ENCODE results near the gene LCE1C.

The LCE1C gene, protein sequence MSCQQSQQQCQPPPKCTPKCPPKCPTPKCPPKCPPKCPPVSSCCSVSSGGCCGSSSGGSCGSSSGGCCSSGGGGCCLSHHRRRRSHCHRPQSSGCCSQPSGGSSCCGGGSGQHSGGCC

DNA sequence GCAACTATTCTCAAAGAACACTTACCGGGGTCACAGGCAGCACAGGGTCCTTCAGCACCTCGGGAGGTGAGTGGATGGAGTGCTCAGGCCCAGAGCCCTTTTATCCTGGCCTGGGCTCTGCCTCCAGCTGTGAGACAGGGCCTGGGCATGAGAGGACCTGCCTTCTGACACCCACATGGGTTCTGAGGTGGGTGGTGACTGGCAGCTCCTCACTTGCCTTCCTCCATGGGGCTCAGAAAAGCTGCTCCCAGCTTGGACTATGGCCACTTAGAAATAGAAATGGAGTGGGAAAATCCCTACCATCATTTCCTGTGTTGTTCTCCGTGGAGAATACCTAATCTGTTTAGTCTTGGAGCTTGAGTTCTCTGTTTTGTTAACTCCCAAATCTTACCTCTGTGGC, at the start of gene LCE1C:
TSS of gene LCE1C (minus strand) at position 76 of the 400 bp plus-strand sequence. CDS start 1,173 bp downstream, outside the sequence.
- no peak for DNase-seq

DNA sequence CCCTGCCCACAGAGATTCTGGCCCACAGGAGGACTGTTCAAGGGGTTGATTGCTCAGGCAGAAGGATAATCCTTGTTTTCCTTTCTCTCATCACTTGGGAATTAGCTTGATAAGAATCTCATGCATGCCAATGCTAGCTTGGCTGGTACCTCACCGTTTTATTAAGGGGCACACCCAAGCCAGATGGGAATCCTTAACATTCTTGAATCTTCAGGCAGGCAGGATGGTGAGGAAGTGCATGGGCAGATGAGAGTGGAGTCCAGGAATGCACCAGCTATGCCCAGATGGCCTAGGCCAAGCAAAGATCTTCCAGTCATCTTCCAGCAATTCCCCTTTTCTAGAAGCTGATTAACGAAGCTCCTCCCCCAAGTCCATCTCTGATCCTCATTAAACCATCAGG, 49.2 kb upstream of the LCE1C start:
- no peak for DNase-seq

DNA sequence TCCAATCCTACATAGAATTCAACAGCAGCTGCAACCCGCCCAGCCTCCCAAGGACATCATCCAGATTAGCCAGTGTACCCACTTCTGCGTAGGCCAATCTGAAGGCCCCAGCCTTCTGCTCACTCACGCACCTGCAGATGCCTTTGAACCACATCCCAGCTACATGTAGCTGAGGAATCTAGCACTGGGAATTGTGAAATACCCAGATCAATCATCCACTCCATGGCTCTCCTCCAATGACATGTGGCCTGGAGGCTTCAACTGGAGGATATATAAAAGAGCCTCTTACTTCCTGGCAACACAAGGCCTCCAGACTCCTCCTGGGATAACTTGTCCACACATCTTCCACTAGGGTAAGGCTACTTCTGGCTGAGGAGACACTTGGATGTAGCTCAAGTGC, 36.1 kb upstream of the LCE1C start, which contains the start of gene LCE6A:
TSS of gene LCE6A (plus strand) at position 301 of the 400 bp plus-strand sequence. CDS start 665 bp downstream, outside the sequence.
- no peak for DNase-seq

DNA sequence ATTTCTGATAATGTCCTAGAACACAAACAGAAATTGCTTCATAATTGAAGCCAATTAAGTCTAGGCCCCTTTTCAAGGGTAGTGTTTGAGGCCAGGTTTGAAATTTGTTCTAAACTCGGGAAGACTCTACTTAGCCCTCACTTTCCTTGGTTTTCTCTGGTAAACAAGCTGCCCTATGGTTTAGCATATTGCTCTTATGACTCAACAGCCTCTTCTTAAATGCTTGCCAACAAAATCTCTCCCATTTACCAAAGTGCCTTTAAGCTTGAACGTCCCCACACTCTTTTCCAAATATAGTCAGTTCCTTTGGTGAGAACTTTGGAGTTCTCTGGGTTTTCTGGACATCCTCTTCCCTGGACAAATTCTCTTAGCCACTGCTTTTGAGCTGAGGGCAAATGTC, 30.4 kb upstream of the LCE1C start:
- no peak for DNase-seq

DNA sequence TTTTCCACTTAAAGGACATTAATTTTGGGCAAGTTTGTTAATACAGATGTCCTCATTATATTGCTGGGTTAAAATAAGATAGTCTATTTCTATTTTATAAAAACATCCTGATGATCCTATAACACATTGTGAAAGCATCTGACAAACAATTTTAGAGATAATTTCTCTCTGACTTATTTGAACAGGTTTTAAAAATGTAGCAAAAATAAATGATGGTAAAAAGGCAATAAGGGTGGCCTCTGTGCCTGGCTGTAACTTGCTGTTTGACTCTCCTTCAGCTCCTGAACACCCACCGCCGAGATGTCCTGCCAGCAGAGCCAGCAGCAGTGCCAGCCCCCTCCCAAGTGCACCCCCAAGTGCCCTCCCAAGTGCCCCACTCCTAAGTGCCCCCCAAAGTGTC, 20.7 kb upstream of the LCE1C start, which contains the start of gene LCE1A:
TSS of gene LCE1A (plus strand) at position 301 of the 400 bp plus-strand sequence. CDS start at position 301, 0 bp downstream.
- DNase-seq, result no peak

DNA sequence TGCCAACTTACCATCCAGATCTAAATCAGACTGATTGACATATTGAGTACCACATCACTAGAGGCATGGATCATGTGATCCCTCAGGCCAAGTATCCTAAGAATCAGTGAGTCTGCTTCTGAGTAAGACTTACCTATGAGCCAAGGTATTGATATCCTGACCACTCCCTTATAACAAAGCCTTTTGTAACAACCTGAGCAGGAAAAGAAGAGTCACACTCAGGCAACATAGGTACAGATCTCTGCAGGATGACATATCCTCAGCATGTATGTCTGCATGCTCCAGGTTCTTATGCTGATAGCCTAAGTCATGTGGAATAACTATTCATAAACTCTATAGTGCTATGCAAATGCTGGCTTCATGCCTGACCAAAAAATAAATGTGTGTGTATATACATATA, 18.5 kb upstream of the LCE1C start:
- DNase-seq, result no peak

DNA sequence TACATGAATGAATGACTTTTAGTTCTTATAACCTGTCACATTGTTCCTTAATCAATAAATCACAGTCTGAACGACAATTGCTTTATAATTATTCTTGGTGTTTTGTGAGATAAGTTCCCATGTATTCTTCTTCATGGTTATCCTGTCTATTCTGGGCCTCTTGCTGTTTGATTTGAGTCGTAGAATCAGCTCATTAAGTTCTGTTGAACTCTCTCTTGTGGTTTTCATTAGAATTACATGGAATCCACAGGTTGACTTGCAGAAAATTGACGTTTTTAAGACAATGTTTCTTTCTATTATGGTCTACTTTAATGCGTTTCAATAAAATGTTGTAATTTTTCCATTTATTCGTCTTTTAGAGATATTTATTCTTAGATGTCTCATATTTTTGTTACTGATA, 16.8 kb upstream of the LCE1C start:
- no peak for DNase-seq

DNA sequence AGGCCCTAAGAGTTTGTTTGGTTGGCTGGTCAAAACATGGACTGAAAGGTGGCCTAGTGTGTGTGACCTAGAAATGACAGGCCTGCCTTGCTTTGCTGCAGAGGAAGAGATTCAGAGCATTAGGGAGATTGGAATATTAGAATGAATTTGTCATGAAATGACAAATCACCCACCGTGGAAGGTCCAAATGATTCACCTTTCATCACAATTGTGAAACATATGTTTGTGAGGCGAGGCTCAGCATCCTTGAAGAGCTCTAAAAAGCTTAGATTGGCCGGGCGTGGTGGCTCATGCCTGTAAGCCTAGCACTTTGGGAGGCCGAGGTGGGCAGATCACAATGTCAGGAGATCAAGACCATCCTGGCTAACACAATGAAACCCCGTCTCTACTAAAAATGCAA, 10.9 kb upstream of the LCE1C start:
- DNase-seq, result no peak

DNA sequence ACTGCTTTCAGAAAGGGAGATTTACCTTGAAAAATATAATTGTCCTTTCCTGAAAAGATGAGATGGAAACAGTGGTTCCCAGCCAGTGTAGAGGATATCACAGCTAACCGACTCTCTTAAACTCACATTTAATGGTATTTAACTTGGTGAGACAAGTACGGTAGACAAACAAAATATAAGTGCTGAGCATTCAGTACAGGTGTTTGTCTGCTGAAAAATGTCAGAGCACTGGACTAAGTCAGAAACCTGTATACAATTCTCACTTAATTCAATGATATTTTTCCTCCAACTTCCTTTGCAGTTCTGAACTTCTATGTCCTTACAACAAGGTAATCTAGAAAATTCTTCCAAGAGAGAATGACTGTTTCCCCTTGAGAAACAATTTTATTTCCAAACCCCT, 5.2 kb upstream of the LCE1C start, which contains the start of gene LCE1B:
TSS of gene LCE1B (plus strand) at position 301 of the 400 bp plus-strand sequence. CDS start 476 bp downstream, outside the sequence.
- DNase-seq, result no peak

DNA sequence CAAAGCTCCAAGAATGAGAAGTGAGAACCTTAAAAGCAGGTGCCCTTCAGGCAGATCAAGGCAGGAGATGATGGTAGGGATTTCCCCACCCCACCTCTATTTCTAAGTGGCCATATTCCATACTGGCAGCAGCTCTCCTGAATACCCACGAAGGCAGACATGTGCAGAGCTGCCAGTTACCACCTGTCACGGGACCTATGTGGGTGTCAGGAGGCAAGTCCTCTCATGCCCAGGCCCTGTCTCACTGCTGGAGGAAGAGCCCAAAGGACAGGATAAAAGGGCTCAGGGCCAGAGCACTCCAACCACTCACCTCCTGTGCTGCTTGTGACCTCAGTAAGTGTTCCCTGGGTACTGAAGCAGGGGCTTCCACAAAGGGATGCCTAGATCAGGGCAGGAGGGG, 4.6 kb upstream of the LCE1C start:
- DNase-seq, result no peak

DNA sequence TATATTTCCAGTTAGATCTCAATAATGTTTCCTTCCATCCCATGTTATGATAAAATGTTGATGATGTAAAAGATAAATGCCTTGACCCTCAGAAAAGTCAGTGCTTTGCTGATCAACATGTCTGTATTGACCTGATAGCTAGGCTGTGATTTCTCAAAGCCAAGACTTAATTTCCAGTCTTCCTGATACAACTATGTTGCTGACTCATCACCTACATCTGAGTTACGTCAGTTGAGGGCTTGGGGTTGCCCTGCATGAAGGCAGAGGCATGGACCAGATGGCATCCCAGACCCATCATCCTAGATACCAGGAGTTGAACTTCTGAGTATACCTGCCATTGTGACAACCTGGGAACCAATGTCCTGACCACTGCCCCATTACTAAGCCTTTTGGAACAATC, 5.1 kb downstream of the LCE1C start:
- DNase-seq, result no peak

DNA sequence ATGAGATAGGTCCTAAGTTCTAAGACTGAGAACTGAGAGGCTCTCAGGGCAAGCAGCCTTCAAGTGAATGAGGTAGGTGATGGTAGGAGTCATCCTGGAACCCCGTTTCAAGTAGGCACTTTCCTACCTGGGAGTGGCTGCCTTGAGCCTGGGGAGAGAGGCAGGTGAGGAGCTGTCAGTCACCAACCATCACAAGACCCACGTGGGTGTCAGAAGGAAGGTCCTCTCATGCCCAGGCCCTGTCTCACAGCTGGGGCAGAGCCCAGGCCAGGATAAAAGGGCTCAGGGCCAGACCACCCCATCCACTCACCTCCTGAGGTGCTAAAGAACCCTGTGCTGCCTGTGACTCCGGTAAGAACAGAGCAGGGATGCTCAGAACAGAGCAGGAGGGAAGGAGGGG, 10.0 kb downstream of the LCE1C start, which contains the start of gene LCE1D:
TSS of gene LCE1D (plus strand) at position 301 of the 400 bp plus-strand sequence. CDS start 1,074 bp downstream, outside the sequence.
- no peak for DNase-seq

DNA sequence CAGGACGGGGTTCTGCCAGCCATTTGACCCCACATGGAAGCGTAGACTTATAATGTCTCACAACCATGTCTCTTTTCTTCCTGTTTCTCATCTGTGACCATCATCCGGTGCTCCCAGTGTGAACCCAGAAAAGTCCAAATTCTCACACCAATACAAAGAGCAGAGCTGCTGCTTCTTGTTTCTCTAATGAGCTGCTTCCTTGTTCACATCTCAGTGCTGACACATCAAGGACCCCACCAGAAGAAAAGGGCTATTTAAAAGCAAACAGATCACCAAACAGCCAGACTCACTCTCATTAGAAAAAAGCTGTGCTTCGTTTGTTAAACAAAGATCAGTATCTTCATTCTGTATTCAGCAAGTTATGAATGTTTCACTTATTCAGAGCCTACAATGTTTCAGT, 10.8 kb downstream of the LCE1C start:
- no peak for DNase-seq

DNA sequence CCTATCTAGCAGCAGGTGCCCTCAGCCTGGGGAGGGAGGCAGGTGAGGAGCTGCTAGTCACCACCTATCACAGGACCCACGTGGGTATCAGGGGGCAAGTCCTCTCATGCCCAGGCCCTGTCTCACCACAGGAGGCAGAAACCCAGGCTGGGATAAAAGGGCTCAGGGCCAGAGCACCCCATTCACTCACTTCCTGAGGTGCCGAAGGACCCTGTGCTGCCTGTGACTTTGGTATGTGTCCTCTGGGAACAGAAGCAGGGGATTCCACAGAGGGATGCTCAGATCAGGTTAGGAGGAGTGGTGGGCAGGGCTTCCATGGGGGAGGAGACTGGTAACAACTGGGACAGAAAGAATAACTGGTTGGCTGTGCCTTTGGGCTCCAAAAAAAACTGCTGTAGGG, 20.4 kb downstream of the LCE1C start, which contains the start of gene LCE1E:
TSS of gene LCE1E (plus strand) at position 181 of the 400 bp plus-strand sequence. CDS start 1,043 bp downstream, outside the sequence.
- DNase-seq, result no peak

DNA sequence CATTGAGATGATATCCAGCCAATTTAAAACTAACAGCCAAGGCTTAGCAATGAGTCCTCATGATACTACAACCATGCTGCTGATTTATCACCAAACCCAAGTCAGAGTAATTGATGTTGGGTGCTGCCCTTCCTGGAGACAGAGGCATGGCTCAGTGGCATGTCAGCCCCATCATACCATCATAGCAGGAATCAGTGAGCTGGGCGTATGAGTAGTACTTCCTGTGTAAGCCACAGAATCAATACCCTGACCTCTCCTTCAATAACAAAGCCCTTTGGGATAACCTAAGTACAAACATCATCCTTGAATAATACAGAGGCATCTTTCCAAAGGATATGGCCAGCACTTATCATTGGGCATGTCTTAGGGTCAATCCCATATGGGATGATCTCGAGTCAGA, 23.4 kb downstream of the LCE1C start:
- no peak for DNase-seq

DNA sequence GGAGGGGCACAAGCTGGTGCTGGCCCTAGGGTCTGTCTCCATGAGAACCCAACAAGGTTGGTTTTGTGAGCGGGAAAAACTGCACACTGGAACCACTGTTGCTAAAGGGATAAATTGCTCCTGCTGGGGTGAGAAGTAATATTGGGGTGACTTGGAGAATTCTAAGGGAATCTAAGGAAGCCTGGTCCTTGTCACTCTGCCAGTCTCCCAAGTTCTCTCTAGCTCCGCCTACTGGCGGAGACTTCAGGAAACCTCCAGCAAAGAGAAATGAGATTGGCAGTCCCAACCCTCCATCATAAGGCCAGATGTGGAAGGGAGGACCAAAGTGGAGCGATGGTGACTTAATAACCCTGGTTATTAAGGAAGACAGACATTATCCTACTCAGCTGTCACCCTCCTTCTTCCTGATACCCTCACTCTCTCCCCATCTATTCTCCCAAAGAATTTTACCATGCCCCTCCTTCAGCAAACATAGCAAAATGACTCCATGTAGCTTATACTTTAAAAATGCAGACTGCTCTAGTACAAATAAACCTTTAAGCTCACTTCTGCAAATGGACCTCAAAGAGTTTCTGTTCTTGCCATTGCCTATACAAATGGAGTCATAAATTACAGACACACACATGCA, 28.8 kb downstream of the LCE1C start:
- no peak for DNase-seq

DNA sequence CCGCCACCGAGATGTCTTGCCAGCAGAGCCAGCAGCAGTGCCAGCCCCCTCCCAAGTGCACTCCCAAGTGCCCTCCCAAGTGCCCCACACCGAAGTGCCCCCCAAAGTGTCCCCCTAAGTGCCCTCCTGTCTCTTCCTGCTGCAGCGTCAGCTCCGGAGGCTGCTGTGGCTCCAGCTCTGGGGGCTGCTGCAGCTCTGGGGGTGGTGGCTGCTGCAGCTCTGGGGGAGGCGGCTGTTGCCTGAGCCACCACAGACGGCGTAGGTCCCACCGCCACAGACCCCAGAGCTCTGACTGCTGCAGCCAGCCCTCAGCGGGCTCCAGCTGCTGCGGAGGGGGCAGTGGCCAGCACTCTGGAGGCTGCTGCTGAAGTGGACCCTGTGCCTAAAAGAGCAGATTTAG, 30.1 kb downstream of the LCE1C start:
- DNase-seq, result no peak

DNA sequence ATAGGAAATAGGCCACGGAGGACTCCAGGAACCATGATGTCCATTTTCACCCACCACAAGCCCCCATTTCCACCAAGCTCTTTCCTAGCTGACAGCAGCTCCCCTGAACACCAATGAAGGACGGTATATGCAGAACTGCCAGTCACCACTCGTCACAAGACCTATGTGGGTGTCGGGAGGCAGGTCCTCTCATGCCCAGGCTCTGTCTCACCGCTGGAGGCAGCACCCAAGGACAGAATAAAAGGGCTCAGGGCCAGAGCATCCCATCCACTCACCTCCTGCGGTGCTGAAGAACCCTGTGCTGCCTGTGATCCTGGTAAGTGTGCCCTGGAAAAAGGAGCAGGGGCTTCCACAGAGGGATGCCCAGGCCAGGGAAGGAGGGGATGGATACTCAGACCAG, 31.6 kb downstream of the LCE1C start, which contains the start of gene LCE1F:
TSS of gene LCE1F (plus strand) at position 266 of the 400 bp plus-strand sequence. CDS start 1,232 bp downstream, outside the sequence.
- no peak for DNase-seq

DNA sequence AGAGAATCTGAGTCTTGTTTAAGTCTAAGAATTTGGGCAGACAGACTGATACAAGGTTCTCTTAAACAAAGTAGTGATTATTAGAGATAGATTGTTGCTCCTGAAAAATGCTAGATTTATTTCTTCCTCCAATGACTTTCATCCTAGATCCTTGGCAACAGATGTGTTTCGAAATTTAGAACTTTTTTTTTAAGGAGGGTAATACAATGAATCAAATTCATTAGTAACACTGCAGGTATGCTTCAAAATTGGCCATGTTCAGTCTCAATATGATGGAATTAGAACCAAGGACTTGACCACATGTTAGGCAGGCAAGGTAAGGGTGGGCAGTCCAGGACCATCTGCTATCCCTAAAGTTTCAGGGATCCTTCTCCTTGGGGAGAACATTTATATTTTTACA, 36.0 kb downstream of the LCE1C start:
- no peak for DNase-seq

DNA sequence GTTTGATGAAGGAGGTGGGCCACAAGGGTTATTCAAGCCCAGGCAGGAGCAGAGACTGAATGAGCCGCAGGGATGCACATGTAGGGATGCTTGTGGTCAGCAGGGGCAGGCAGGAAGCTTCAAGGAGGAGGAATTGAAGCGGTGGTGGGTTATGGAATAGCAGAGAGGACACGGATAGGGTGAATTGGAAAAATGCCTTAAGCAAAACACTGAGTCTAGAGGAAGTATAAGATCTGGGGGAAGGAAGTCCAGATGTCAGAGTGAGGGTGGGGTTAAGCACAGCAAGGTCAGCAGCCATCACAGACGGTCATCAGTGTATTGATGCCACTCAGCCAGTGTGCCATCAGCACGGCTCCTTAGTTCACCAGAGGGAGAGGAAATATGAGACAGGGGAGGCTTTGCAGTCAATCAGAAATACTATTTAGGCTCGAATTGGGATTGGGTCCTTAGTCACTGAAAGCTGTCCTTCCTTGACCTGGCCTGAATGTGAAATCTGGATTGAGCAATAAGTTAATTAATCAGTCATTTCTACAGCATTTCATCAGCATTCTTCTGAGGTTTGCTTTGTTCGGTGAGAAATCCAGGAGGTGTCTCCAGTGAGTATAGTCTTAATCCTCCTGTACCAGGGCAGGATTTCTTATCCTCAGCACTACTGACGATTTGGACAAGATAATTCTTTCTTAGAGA, 37.5 kb downstream of the LCE1C start:
- no peak for DNase-seq

DNA sequence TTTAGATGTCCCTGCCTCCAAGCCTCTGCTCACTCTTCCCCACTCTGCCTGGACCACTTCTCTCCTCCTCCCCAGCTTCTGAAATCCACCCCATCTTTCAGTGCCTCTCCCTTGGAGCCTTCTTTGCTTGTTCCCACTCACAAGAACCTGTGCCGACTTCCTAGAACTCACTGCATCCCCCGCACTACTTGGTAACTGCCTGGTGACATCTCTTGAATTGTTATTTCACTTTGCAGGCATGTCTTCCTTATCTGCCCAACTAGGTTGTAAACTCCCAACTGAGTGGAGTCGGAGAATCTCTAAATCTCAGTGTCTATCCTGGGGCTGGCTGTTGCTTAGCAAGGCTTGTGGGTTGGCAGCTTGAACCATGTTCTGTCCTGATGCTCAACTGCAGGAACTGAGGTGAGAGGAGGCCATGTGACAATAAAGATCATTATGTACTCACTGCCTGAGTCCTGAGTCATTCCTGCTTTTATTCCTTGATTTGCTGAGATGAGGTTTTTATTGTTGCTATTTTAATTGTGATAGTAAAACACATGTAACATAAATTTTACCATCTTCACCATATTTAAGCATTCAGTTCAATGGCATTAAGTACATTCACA, 44.7 kb downstream of the LCE1C start:
- DNase-seq, result no peak

DNA sequence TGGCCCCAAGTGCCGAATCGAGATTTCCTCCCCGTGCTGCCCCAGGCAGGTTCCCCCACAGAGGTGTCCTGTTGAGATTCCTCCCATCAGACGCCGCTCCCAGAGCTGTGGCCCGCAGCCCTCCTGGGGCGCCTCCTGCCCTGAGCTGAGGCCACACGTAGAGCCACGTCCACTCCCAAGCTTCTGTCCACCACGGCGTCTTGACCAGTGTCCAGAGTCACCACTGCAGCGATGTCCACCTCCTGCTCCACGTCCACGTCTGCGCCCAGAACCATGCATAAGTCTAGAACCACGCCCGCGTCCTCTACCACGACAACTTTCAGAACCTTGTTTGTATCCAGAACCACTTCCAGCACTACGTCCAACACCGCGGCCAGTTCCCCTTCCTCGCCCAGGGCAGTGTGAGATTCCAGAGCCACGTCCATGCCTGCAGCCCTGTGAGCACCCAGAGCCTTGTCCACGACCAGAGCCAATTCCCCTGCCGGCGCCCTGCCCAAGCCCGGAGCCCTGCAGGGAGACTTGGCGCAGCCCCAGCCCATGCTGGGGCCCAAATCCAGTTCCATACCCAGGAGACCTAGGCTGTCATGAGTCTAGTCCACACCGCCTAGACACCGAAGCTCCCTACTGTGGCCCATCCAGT, 45.8 kb downstream of the LCE1C start:
- no peak for DNase-seq
